Liver (tissue), 9 donors: ENCODE results near the gene SCART1. TPM values are rescaled to one million over a fixed set of nuclear protein-coding genes. Genes with fewer than 3 reads are reported as not detected.

Source experiments
- DNase-seq: peaks from one replicate; pipeline ENCODE4 v3.0.0-alpha.2; 2017; ENCODE audit warnings: low spot score
- H3K27ac ChIP-seq, 2 donors: one replicate each; pipeline ENCODE4 v1.7.0; 2013; ENCODE audit warnings: inconsistent platforms in 2 of 2, low read length in 2 of 2, control low read depth in 1 of 2, low read depth in 1 of 2, mild to moderate bottlenecking in 1 of 2
- H3K27me3 ChIP-seq, 4 donors: one replicate each; pipeline versions ENCODE4 v1.6.1 to v1.7.0; 2013; ENCODE audit warnings: low read length in 3 of 4, inconsistent platforms in 1 of 4, mild to moderate bottlenecking in 1 of 4, moderate library complexity in 1 of 4; ENCODE audit not compliant: control insufficient read depth in 4 of 4, insufficient read depth in 4 of 4
- H3K36me3 ChIP-seq, 4 donors: one replicate each; pipeline versions ENCODE4 v1.6.1 to v1.7.0; 2013; ENCODE audit warnings: low read length in 3 of 4, mild to moderate bottlenecking in 3 of 4, low read depth in 1 of 4, moderate library complexity in 1 of 4; ENCODE audit not compliant: control insufficient read depth in 4 of 4, insufficient read depth in 3 of 4
- H3K4me1 ChIP-seq, 4 donors: one replicate each; pipeline versions ENCODE4 v1.6.1 to v1.7.0; 2013; ENCODE audit warnings: low read length in 3 of 4, mild to moderate bottlenecking in 3 of 4, moderate library complexity in 1 of 4; ENCODE audit not compliant: control insufficient read depth in 4 of 4, insufficient read depth in 4 of 4
- H3K4me3 ChIP-seq, 3 donors: one replicate each; pipeline versions ENCODE4 v1.6.1 to v1.7.0; 2013; ENCODE audit warnings: low read length in 3 of 3, control low read depth in 1 of 3, low read depth in 1 of 3, mild to moderate bottlenecking in 1 of 3
- H3K9ac ChIP-seq, 2 donors: one replicate each; pipeline ENCODE4 v1.7.0; 2013; ENCODE audit warnings: low read length in 2 of 2, mild to moderate bottlenecking in 2 of 2, moderate library complexity in 2 of 2, control low read depth in 1 of 2, low read depth in 1 of 2
- H3K9me3 ChIP-seq, 4 donors: one replicate each; pipeline versions ENCODE4 v1.6.1 to v1.7.0; 2013; ENCODE audit warnings: low read length in 3 of 4; ENCODE audit not compliant: control insufficient read depth in 4 of 4
- CTCF ChIP-seq: fragments of 150-350 bp; IDR thresholded peaks from 2 replicates; pipeline ENCODE4 v1.5.1; 2017; ENCODE audit warnings: improper control_type of control experiment, low read depth, low read length; ENCODE audit not compliant: missing input control
- EGR1 ChIP-seq, 2 donors: IDR thresholded peaks; 2 replicates each; pipeline ENCODE4 v1.6.1; 2016 to 2018; ENCODE audit warnings: antibody characterized with exemption in 2 of 2, low read depth in 2 of 2
- FOXA1 ChIP-seq: IDR thresholded peaks from 2 replicates; pipeline ENCODE4 v1.6.1; 2016; ENCODE audit warnings: antibody characterized with exemption
- FOXA2 ChIP-seq: IDR thresholded peaks from 2 replicates; pipeline ENCODE4 v1.6.1; 2016; ENCODE audit warnings: antibody characterized with exemption
- GABPA ChIP-seq, 2 donors: IDR thresholded peaks in 1 of 2; conservative IDR thresholded peaks in 1 of 2; 2 replicates each; pipeline ENCODE4 v1.6.1; 2016; ENCODE audit warnings: antibody characterized with exemption in 2 of 2, mild to moderate bottlenecking in 1 of 2, moderate library complexity in 1 of 2
- HNF4A ChIP-seq, 2 donors: conservative IDR thresholded peaks; 2 replicates each; pipeline ENCODE4 v1.6.1; 2016; ENCODE audit warnings: antibody characterized with exemption in 2 of 2, mild to moderate bottlenecking in 2 of 2
- HNF4G ChIP-seq: IDR thresholded peaks from 2 replicates; pipeline ENCODE4 v1.6.1; 2016; ENCODE audit warnings: antibody characterized with exemption
- NR2F2 ChIP-seq: IDR thresholded peaks from 2 replicates; pipeline ENCODE4 v1.6.1; 2016; ENCODE audit warnings: antibody characterized with exemption
- RAD21 ChIP-seq, 2 donors: IDR thresholded peaks; 2 replicates each; pipeline ENCODE4 v1.6.1; 2016; ENCODE audit warnings: antibody characterized with exemption in 2 of 2, mild to moderate bottlenecking in 2 of 2
- RXRA ChIP-seq, 2 donors: IDR thresholded peaks; 2 replicates each; pipeline ENCODE4 v1.6.1; 2017 to 2018; ENCODE audit warnings: antibody characterized with exemption in 2 of 2, mild to moderate bottlenecking in 1 of 2
- SP1 ChIP-seq: IDR thresholded peaks from 2 replicates; pipeline ENCODE4 v1.6.1; 2018; ENCODE audit warnings: antibody characterized with exemption, mild to moderate bottlenecking
- TAF1 ChIP-seq: conservative IDR thresholded peaks from 2 replicates; pipeline ENCODE4 v1.6.1; 2016; ENCODE audit warnings: antibody characterized with exemption, mild to moderate bottlenecking
- YY1 ChIP-seq: IDR thresholded peaks from 2 replicates; pipeline ENCODE4 v1.6.1; 2016; ENCODE audit warnings: antibody characterized with exemption, mild to moderate bottlenecking
- WGBS: extraction: QIAGEN DNeasy Blood & Tissue Kit; methylation state at CpG from one replicate; pipeline ENCODE4 v1.1.7; 2013; 5-methylcytosine and 5-hydroxymethylcytosine counted together
- polyA plus RNA-seq, 2 donors: library from polyadenylated mRNA; stranded (reverse) in 1 of 2; unstranded in 1 of 2; fragments of 200-250 nt in 1 of 2; fragments of >200 nt in 1 of 2; fragmentation: Nextera tagmentation in 1 of 2; extraction: Ambion mirVana in 1 of 2; gene quantifications; one replicate each; pipeline versions ENCODE4 v1.2.1 to v1.2.3, GENCODE V29; 2013 to 2015
- total RNA-seq, 2 donors: library from RNA; depleted of rRNA; stranded (reverse); fragments of >200 nt; gene quantifications; one replicate each; pipeline ENCODE4 v1.2.3, GENCODE V29; 2014
- TF ChIP-seq, protein P1 (sequence below): IDR thresholded peaks from 2 replicates; pipeline ENCODE4 v1.6.1; 2016; ENCODE audit warnings: antibody characterized with exemption
- TF ChIP-seq, protein P2 (sequence below): IDR thresholded peaks from 2 replicates; pipeline ENCODE4 v1.6.1; 2016; ENCODE audit warnings: antibody characterized with exemption
- TF ChIP-seq, protein P3 (sequence below): IDR thresholded peaks from 2 replicates; pipeline ENCODE4 v1.6.1; 2016; ENCODE audit warnings: antibody characterized with exemption, mild to moderate bottlenecking
- TF ChIP-seq, protein P4 (sequence below): IDR thresholded peaks from 2 replicates; pipeline ENCODE4 v1.6.1; 2016; ENCODE audit warnings: antibody characterized with exemption
- donor health status: healthy.
- donor health status: healthy.
- donor health status: healthy.
- donor health status: healthy.
- donor health status: healthy.

Gene SCART1
- total and polyA plus RNA-seq, 4 donors = 0.32 to 1.1 (median 0.68) TPM

DNA sequence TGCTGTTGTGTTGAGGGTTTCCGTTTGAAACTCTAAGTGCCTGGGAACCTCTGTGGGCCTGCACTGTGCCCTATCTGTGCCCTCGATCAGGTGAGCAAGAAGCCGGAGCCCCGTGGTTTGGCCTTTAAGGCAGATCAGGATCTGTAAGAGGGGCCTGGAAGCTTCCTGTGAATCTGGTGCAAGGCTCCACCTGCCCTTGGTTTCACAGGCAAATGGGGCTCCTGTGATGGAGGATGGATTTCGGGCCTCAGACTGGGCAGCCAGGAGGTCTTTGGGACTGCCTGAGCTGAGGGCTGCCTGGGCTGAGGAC, 21.6 kb downstream of the SCART1 start:
- Histone ChIP-seq H3K27ac (no peak overlapping the region), H3K36me3 (no peaks in the 10 kb centered on the region), H3K9me3 (no peaks in the 10 kb centered on the region), H3K27me3 (no peaks in the 10 kb centered on the region), H3K4me3 (no peak overlapping the region), H3K4me1 (no peaks in the 10 kb centered on the region), H3K9ac (no peak overlapping the region)
- TF ChIP-seq, protein P1, sequence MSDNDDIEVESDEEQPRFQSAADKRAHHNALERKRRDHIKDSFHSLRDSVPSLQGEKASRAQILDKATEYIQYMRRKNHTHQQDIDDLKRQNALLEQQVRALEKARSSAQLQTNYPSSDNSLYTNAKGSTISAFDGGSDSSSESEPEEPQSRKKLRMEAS = no peak
- TF ChIP-seq HNF4A (conservative IDR thresholded peaks at IDR 0.05) (no peak), YY1 (no peak), HNF4G (no peak), FOXA1 (no peak), RXRA (IDR thresholded peaks at IDR 0.05) (no peak), EGR1 (IDR thresholded peaks at IDR 0.05; ENCODE audit: low read depth in 2 of 2) (no peak), FOXA2 (no peak), TAF1 (no peak), NR2F2 (no peak), SP1 (no peak), GABPA (IDR thresholded peaks at IDR 0.05 in 1 of 2, conservative IDR thresholded peaks at IDR 0.05 in 1 of 2) (no peak), RAD21 (IDR thresholded peaks at IDR 0.05) (no peak), CTCF (no peak)
- TF ChIP-seq, protein P2, sequence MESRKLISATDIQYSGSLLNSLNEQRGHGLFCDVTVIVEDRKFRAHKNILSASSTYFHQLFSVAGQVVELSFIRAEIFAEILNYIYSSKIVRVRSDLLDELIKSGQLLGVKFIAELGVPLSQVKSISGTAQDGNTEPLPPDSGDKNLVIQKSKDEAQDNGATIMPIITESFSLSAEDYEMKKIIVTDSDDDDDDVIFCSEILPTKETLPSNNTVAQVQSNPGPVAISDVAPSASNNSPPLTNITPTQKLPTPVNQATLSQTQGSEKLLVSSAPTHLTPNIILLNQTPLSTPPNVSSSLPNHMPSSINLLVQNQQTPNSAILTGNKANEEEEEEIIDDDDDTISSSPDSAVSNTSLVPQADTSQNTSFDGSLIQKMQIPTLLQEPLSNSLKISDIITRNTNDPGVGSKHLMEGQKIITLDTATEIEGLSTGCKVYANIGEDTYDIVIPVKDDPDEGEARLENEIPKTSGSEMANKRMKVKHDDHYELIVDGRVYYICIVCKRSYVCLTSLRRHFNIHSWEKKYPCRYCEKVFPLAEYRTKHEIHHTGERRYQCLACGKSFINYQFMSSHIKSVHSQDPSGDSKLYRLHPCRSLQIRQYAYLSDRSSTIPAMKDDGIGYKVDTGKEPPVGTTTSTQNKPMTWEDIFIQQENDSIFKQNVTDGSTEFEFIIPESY = no peak
- TF ChIP-seq, protein P3, sequence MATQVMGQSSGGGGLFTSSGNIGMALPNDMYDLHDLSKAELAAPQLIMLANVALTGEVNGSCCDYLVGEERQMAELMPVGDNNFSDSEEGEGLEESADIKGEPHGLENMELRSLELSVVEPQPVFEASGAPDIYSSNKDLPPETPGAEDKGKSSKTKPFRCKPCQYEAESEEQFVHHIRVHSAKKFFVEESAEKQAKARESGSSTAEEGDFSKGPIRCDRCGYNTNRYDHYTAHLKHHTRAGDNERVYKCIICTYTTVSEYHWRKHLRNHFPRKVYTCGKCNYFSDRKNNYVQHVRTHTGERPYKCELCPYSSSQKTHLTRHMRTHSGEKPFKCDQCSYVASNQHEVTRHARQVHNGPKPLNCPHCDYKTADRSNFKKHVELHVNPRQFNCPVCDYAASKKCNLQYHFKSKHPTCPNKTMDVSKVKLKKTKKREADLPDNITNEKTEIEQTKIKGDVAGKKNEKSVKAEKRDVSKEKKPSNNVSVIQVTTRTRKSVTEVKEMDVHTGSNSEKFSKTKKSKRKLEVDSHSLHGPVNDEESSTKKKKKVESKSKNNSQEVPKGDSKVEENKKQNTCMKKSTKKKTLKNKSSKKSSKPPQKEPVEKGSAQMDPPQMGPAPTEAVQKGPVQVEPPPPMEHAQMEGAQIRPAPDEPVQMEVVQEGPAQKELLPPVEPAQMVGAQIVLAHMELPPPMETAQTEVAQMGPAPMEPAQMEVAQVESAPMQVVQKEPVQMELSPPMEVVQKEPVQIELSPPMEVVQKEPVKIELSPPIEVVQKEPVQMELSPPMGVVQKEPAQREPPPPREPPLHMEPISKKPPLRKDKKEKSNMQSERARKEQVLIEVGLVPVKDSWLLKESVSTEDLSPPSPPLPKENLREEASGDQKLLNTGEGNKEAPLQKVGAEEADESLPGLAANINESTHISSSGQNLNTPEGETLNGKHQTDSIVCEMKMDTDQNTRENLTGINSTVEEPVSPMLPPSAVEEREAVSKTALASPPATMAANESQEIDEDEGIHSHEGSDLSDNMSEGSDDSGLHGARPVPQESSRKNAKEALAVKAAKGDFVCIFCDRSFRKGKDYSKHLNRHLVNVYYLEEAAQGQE = no peak
- TF ChIP-seq, protein P4, sequence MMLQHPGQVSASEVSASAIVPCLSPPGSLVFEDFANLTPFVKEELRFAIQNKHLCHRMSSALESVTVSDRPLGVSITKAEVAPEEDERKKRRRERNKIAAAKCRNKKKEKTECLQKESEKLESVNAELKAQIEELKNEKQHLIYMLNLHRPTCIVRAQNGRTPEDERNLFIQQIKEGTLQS = no peak
- WGBS = 87% methylated on average over 5 of the region's 5 CpGs
- DNase-seq = no peak
